ENCODE measurements around the gene LAMC3.

The LAMC3 gene

DNA sequence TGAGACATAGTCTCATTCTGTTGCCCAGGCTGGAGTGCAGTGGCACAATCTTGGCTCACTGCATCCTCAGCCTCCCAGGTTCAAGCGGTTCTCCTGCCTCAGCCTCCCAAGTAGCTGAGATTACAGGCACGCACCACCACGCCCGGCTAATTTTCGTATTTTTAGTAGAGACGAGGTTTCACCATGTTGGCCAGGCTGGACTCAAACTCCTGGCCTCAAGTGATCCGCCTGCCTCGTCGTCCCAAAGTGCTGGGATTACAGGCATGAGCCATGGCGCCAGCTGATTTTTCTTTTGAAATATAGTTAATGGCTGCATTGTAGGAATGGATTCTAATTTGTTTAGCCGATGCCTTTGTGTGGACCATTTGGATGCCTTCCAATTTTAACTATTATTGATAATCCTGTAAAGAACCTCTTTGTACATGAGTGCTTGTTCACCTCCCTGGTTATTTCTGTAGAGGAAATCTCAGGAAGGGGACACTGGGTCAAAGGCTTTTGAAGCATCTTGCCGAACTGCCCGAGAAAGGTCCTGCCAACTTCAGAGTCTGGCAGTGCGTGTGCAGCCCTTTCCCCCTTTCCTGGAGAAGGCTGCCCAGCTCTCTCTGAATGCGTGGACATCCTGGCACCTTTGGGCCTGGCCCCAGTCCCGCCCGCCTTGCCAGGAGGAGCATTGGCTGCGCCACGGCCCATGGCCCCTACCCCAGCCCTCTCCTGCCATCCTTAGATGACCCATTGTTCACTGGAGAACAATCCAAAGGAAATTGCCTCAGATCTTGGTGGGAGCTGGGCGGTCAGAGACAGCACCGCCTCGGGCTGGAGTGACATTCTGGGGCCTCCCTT lies 107.5 kb downstream of the LAMC3 start:
- Mint-ChIP-seq H3K27me3 (ENCODE audit: low read depth) (no peaks in the 10 kb centered on the region), H3K4me3 (no peak overlapping the region), H3K36me3 (ENCODE audit: low read depth) (peaks cover 32% of the 10 kb centered on the region), H3K27ac (no peak overlapping the region), H3K9me3 (no peaks in the 10 kb centered on the region), H3K4me1 (no peaks in the 10 kb centered on the region)
- TF ChIP-seq, protein P1, sequence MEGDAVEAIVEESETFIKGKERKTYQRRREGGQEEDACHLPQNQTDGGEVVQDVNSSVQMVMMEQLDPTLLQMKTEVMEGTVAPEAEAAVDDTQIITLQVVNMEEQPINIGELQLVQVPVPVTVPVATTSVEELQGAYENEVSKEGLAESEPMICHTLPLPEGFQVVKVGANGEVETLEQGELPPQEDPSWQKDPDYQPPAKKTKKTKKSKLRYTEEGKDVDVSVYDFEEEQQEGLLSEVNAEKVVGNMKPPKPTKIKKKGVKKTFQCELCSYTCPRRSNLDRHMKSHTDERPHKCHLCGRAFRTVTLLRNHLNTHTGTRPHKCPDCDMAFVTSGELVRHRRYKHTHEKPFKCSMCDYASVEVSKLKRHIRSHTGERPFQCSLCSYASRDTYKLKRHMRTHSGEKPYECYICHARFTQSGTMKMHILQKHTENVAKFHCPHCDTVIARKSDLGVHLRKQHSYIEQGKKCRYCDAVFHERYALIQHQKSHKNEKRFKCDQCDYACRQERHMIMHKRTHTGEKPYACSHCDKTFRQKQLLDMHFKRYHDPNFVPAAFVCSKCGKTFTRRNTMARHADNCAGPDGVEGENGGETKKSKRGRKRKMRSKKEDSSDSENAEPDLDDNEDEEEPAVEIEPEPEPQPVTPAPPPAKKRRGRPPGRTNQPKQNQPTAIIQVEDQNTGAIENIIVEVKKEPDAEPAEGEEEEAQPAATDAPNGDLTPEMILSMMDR (IDR thresholded peaks at IDR 0.05; ENCODE audit: unreplicated experiment in 3 of 3), result no peak

DNA sequence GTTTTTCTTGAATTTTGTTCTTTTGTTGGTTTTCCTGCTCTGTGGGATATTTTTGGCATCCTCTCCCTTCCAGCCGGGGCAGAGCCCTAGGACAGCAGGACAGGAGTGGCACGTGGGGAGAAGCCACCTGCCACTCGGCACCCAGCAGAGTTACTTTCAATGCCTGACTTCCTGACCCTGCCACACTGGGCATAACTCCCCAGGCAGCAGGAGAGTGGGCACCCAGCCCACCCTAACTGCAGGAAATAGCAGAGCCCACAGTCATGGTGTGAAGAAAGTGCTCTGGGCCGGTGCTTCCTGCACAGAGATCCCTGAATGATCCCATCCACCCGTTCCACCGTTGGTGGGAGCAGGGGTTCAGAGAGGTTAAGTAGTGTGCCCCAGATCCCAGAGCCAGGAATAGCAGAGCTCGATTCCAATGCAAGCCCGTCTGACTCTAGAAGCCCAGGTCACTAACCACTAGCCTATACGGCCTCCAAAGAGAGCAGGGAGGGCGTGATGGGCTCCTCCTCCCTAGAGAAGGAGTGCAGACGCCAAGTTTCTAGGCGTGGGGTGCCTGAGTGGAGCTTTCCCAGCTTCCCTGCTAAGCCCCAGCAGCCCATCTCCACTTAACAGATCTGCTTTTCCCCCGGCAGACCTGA lies 108.3 kb downstream of the LAMC3 start:
- Mint-ChIP-seq H3K9me3 (no peaks in the 10 kb centered on the region), H3K4me3 (no peak overlapping the region), H3K4me1 (no peaks in the 10 kb centered on the region), H3K27ac (no peak overlapping the region), H3K27me3 (ENCODE audit: low read depth) (no peaks in the 10 kb centered on the region), H3K36me3 (ENCODE audit: low read depth) (peaks cover 34% of the 10 kb centered on the region)
- TF ChIP-seq, protein P1 (IDR thresholded peaks at IDR 0.05; ENCODE audit: unreplicated experiment in 3 of 3), result no peak

DNA sequence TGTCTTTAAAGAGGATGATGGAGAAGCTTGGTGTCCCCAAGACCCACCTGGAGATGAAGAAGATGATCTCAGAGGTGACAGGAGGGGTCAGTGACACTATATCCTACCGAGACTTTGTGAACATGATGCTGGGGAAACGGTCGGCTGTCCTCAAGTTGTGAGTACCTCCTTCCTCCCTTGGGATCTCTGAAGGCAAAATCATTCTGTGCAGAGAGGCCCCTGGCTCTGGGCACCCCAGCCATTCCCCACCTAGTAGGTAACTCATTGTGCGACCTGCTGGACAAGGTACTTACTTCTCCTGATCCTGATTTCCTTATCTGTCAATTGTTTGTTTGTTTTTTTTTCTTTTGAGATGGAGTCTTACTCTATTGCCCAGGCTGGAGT lies 108.8 kb downstream of the LAMC3 start:
- H3K4me3 Mint-ChIP-seq, result no peak overlapping the region
- TF ChIP-seq, protein P1 (IDR thresholded peaks at IDR 0.05; ENCODE audit: unreplicated experiment in 3 of 3), result no peak

DNA sequence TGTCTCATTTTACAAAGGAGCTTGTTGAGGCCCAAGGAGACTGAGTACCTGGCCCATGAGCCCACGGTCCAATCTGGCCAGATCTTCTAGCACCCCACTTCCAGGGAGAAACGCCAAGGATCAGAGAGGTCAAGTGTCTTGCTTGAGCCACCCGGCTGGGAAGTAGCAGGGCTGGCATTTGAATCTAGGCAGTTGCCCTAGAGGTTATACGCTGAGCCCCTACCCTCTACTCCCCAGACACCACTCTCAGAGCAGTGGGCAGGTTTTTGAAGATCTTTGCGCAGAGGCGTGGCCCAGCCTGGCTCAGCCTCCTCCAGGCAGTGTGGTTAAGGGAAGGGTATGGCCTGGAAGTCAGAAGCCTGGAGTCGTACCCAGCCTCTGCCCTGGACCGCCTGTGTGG lies 110.6 kb downstream of the LAMC3 start:
- TF ChIP-seq, protein P1 (IDR thresholded peaks at IDR 0.05; ENCODE audit: unreplicated experiment in 3 of 3), result no peak
- Mint-ChIP-seq H3K27me3 (ENCODE audit: low read depth) (no peaks in the 10 kb centered on the region), H3K27ac (no peak overlapping the region), H3K36me3 (ENCODE audit: low read depth) (peaks cover 28% of the 10 kb centered on the region), H3K4me3 (no peak overlapping the region), H3K9me3 (no peaks in the 10 kb centered on the region), H3K4me1 (no peaks in the 10 kb centered on the region)

More for the DNA sequence above, 108.8 kb downstream of the LAMC3 start:
- Mint-ChIP-seq H3K9me3 (no peaks in the 10 kb centered on the region), H3K27ac (no peak overlapping the region), H3K27me3 (ENCODE audit: low read depth) (no peaks in the 10 kb centered on the region), H3K4me1 (no peaks in the 10 kb centered on the region), H3K36me3 (ENCODE audit: low read depth) (peaks cover 32% of the 10 kb centered on the region)

DNA sequence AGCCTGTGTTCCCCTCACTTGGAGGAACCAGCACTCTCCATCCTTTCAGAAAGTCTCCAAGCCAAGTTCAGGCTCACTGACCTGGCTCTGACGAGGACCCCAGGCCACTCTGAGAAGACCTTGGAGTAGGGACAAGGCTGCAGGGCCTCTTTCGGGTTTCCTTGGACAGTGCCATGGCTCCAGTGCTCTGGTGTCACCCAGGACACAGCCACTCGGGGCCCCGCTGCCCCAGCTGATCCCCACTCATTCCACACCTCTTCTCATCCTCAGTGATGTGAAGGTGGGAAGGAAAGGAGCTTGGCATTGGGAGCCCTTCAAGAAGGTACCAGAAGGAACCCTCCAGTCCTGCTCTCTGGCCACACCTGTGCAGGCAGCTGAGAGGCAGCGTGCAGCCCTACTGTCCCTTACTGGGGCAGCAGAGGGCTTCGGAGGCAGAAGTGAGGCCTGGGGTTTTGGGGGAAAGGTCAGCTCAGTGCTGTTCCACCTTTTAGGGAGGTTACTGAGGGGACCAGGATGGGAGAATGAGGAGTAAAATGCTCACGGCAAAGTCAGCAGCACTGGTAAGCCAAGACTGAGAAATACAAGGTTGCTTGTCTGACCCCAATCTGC lies 111.8 kb downstream of the LAMC3 start:
- Mint-ChIP-seq H3K27ac (peak overlapping the region in 2 of 3 experiments; percentile 91 to 97), H3K36me3 (ENCODE audit: low read depth) (peaks cover 28% of the 10 kb centered on the region)
- TF ChIP-seq, protein P1 (IDR thresholded peaks at IDR 0.05; ENCODE audit: unreplicated experiment in 3 of 3), result no peak

More for the DNA sequence above, 111.8 kb downstream of the LAMC3 start:
- Mint-ChIP-seq H3K27me3 (ENCODE audit: low read depth) (no peaks in the 10 kb centered on the region), H3K4me3 (no peak overlapping the region), H3K4me1 (peaks cover 9% of the 10 kb centered on the region), H3K9me3 (no peaks in the 10 kb centered on the region)

Data from nephron (organoid).